Ascending aorta (tissue), 2 donors: ENCODE measurements around the gene NRDE2. TPM values are rescaled to one million over a fixed set of nuclear protein-coding genes. Genes with fewer than 3 reads are reported as not detected.

ENCODE experiments used
- DNase-seq, 2 donors: peaks; one replicate each; pipeline ENCODE4 v3.0.0-alpha.2; 2019; ENCODE audit warnings: low spot score in 2 of 2
- H3K27ac ChIP-seq, 2 donors: fragments of 200-600 bp; sonication (generic); one replicate each; pipeline ENCODE4 v1.5.1; 2016 to 2017; ENCODE audit warnings: mild to moderate bottlenecking in 1 of 2
- H3K27me3 ChIP-seq: fragments of 200-600 bp; sonication (generic); one replicate; pipeline ENCODE4 v1.5.1; 2017
- H3K36me3 ChIP-seq, 2 donors: fragments of 200-600 bp; sonication (generic); one replicate each; pipeline ENCODE4 v1.5.1; 2016
- H3K4me1 ChIP-seq, 2 donors: fragments of 200-600 bp; sonication (generic); one replicate each; pipeline ENCODE4 v1.5.1; 2016 to 2017; ENCODE audit warnings: mild to moderate bottlenecking in 1 of 2
- H3K4me3 ChIP-seq, 2 donors: fragments of 200-600 bp; sonication (generic); one replicate each; pipeline ENCODE4 v1.5.1; 2016 to 2017; ENCODE audit warnings: mild to moderate bottlenecking in 1 of 2
- H3K9me3 ChIP-seq, 2 donors: fragments of 200-600 bp; sonication (generic); one replicate each; pipeline ENCODE4 v1.5.1; 2016
- intact Hi-C: fragments of 100-400 bp; cut with DNase I; formaldehyde crosslinking; loops from one replicate; pipeline ENCODE4 v1.15.1; 2023
- total RNA-seq: library from RNA; depleted of rRNA; stranded (reverse); fragments of >200 nt; gene quantifications from one replicate; pipeline ENCODE4 v1.1.0, GENCODE V29; 2016
- TF ChIP-seq, protein P1 (sequence below), 3 experiments: fragments of 200-600 bp in 2 of 3; fragments of 450-650 bp in 1 of 3; sonication (generic) in 2 of 3; IDR thresholded peaks; one replicate each; pipeline ENCODE4 v1.5.1; 2016 to 2019; ENCODE audit warnings: antibody characterized with exemption in 3 of 3, mild to moderate bottlenecking in 1 of 3, moderate library complexity in 1 of 3

Gene NRDE2
- total RNA-seq, 1 donor from 2014 or later, result 9.2 TPM

DNA sequence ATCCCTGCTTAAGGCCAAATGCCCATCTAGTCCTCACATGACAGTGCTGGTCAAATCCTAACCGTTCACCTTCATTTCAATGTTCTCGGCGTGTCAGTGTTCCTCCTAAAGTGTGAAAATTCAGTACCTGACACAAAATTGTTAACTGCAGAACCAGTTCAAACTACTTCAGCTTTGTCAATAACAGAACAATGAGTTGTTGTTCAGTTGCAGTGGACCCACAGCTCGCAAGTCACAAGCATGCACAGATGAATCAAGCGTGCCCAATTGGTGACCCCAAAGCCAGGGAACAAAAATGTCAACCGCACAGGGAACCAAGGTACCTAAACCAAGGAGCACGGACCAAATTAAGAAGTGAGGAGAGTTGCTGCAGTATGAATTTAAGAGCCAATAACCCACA, 23.2 kb downstream of the NRDE2 start:
- H3K4me3 ChIP-seq, result no peak overlapping the region
- intact Hi-C loops, result no loop called here
- peaks cover 28 to 47% of the 10 kb centered on the region in 2 donors for H3K36me3 ChIP-seq
- TF ChIP-seq, protein P1, sequence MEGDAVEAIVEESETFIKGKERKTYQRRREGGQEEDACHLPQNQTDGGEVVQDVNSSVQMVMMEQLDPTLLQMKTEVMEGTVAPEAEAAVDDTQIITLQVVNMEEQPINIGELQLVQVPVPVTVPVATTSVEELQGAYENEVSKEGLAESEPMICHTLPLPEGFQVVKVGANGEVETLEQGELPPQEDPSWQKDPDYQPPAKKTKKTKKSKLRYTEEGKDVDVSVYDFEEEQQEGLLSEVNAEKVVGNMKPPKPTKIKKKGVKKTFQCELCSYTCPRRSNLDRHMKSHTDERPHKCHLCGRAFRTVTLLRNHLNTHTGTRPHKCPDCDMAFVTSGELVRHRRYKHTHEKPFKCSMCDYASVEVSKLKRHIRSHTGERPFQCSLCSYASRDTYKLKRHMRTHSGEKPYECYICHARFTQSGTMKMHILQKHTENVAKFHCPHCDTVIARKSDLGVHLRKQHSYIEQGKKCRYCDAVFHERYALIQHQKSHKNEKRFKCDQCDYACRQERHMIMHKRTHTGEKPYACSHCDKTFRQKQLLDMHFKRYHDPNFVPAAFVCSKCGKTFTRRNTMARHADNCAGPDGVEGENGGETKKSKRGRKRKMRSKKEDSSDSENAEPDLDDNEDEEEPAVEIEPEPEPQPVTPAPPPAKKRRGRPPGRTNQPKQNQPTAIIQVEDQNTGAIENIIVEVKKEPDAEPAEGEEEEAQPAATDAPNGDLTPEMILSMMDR (IDR thresholded peaks at IDR 0.05), result no peak
- no peaks in the 10 kb centered on the region for H3K27me3 ChIP-seq
- no peaks in the 10 kb centered on the region for H3K4me1 ChIP-seq
- H3K9me3 ChIP-seq, result no peaks in the 10 kb centered on the region
- no peak for DNase-seq
- peak overlapping the region in 1 of 2 donors; percentile 31 for H3K27ac ChIP-seq

DNA sequence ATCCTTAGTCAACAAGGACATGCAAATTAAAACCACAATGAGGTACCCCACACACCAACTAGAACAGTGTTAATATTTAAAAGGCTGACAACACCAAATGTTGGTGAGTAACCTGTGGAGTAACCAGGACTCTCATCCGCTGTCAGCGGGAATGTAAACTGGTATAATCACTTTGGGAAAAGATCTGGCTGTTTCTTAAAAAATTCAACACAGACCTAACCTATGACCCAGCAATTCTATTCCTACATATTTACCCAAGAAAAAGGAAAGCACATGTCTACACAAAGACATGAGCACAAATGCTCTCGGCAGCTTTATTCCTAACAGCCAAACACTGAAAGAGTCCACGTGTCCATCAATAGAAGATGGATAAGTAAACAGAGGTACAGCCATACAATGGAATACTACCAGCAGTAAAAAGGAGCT, 26.6 kb downstream of the NRDE2 start:
- Histone ChIP-seq H3K9me3 (no peaks in the 10 kb centered on the region), H3K4me3 (no peak overlapping the region), H3K27ac (no peak overlapping the region), H3K4me1 (peaks cover 0 to 14% of the 10 kb centered on the region in 2 donors), H3K27me3 (no peaks in the 10 kb centered on the region), H3K36me3 (peaks cover 15 to 22% of the 10 kb centered on the region in 2 donors)
- intact Hi-C loops, result no loop called here
- no peak for DNase-seq
- TF ChIP-seq, protein P1 (IDR thresholded peaks at IDR 0.05), result no peak

DNA sequence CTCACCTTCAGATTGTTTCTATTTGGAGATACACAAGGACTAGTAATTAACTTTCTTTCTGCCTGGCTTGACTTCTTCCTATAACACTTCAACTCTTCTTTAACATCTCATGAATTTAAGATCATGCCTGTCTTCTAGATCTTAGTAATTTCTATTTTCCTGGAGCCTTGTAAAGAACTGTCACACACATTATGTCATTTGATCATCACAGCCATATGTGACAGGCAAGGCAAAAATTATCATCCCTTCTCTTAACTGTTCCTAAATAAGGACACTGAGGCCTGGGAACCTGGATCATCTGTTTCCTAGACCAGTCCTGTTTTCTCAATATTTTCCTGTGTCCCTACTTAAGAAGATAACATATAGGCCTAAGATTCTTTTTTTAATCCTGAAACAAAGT, 27.2 kb downstream of the NRDE2 start:
- Histone ChIP-seq H3K4me1 (peaks cover 0 to 14% of the 10 kb centered on the region in 2 donors), H3K27me3 (no peaks in the 10 kb centered on the region), H3K36me3 (peaks cover 15 to 21% of the 10 kb centered on the region in 2 donors), H3K9me3 (no peaks in the 10 kb centered on the region), H3K4me3 (no peak overlapping the region), H3K27ac (no peak overlapping the region)
- no peak for DNase-seq
- intact Hi-C loops, result loop anchor here (5.0 kb wide), 2 partner anchors 47 to 293 kb away; partner anchors contain the start of gene PSMC1
- TF ChIP-seq, protein P1 (IDR thresholded peaks at IDR 0.05), result no peak

DNA sequence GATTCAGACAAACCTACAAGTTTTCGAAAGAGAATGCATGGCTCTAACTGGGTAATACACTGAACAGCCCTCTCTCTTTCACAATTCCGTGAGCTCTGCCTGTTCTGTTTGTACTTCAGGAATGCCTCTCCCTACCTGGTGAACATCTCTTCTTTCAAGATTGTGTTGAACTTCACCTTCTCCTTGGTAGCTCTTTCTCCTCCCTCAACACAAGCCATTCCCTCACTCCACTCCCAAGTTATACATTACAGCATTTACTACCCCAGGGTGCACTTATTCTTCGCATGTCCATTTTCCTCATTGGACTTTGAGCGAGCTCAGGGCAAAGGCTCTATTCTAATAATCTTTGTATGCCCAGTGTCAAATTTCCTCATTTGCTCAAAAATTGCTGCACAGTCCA, 28.3 kb downstream of the NRDE2 start:
- H3K4me3 ChIP-seq, result no peak overlapping the region
- H3K27ac ChIP-seq, result peak overlapping the region in 1 of 2 donors; percentile 37
- peaks cover 0 to 14% of the 10 kb centered on the region in 2 donors for H3K4me1 ChIP-seq
- no peaks in the 10 kb centered on the region for H3K27me3 ChIP-seq
- no peaks in the 10 kb centered on the region for H3K9me3 ChIP-seq
- peaks cover 9 to 20% of the 10 kb centered on the region in 2 donors for H3K36me3 ChIP-seq
- TF ChIP-seq, protein P1 (IDR thresholded peaks at IDR 0.05), result no peak
- DNase-seq, result no peak
- intact Hi-C loops, result loop anchor here (2.0 to 5.0 kb wide), 3 partner anchors 46 to 393 kb away; partner anchors contain the start of gene PSMC1

DNA sequence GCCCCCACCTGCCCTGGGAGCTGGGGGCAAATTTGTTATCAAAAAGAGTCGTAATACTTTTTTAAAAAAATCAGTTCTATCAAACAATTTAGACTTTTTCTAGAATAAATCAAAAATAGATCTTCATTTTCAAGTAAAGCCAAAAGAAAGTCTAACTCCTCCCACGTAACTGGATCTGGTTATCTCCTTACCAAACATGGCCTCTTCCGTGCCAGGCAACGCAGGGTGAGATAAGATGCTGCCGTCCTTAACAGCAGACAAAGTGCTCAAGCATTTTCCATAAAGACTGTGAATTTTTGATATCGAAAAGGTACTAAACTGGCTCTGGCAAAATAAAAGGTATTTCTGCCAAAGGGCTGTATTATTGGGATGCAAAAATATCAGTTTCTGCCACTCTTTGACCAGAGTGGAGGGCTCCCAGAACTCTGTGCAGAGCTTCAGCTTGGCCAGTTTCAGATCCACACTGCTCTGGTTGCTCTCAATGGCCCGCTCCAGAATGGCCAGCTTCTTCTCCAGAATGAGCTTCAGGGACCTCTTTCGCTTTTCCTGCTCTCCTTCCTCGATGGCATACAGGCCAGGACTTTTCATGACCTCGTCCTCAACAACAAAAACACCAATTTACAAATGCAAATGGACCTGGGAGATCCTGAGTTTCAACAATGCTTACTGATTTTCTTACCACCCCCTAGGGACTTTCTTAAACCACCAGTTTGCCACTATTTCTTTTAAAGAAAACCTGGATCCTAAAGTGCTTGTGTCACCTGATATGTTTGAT, 29.0 kb downstream of the NRDE2 start:
- Histone ChIP-seq H3K4me1 (peaks cover 0 to 14% of the 10 kb centered on the region in 2 donors), H3K4me3 (no peak overlapping the region), H3K9me3 (no peaks in the 10 kb centered on the region), H3K27ac (peak overlapping the region; percentile 37 to 40), H3K36me3 (peaks cover 11 to 23% of the 10 kb centered on the region in 2 donors), H3K27me3 (no peaks in the 10 kb centered on the region)
- TF ChIP-seq, protein P1 (IDR thresholded peaks at IDR 0.05), result no peak
- no peak for DNase-seq
- intact Hi-C loops, result loop anchor here (2.0 to 5.0 kb wide), 3 partner anchors 45 to 394 kb away; partner anchors contain the start of gene PSMC1
